Measurements from ENCODE around the gene TJP3. TPM values are rescaled to one million over a fixed set of nuclear protein-coding genes. Genes with fewer than 3 reads are reported as not detected.

Gene TJP3
- total RNA-seq, 1 donor from 2014 or later, result 14.7 TPM

DNA sequence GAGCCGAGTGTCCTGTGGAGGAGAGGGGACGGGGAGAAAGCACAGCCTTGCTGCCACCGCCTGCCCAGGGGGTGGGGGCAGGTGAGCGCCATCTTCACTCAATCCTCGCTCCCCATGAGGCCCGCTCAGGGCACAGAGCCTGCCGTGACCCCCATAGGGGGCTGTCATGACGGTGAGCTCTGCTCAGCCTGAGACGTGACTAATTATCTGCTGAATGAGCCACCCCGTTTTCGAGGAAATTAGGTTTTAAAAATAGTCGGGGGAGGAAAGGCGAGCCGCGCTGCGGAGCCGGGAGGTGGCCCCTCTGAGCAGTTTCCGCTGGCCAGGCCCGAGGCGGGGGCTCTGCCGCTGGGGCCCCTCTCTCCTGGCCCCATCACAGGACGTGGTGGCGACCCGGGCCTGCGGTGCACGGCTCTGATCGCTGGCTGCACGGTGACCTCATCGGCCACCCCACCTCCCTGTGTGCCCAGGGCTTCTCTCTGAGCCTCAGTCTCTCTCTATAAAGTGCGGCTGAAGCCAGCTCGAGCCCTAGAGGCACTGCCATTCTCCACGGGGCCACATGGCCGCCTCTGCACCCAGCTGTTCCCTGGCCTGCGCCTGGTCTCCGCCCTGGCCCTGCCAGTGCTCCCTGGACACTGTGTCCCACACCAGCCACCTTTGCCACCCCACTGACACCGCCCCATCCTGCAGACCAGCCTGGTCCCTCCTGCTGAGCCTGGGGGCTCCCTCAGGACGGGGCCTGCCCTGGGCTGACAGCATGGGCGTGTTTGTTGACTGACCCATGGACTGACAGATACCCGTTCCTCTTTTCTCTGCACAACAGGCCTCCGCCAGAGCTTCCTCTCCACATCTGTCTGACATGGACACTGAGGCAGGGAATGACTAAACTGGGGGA lies 36.3 kb upstream of the TJP3 start:
- Mint-ChIP-seq H3K9me3 (no peaks in the 10 kb centered on the region), H3K27ac (no peak overlapping the region), H3K36me3 (no peaks in the 10 kb centered on the region), H3K27me3 (ENCODE audit: insufficient read depth, low read depth) (peaks cover 8% of the 10 kb centered on the region), H3K4me1 (peaks cover 36% of the 10 kb centered on the region), H3K4me3 (no peak overlapping the region)
- Histone ChIP-seq H3K79me2 (ENCODE audit: low read depth) (peaks cover 47% of the 10 kb centered on the region), H3K4me1 (peaks cover 39% of the 10 kb centered on the region), H3K27ac (peak overlapping the region; percentile 76), H3K27me3 (no peaks in the 10 kb centered on the region), H3K9me3 (ENCODE audit: low read depth) (no peaks in the 10 kb centered on the region), H2AFZ (replicated peaks) (no peak overlapping the region), H3K9ac (peak overlapping the region; percentile 37), H3K4me3 (no peak overlapping the region), H3K4me2 (peak overlapping the region; percentile 38), H3F3A (ENCODE audit: low read depth) (no peaks in the 10 kb centered on the region), H3K36me3 (no peaks in the 10 kb centered on the region), H4K20me1 (ENCODE audit: low read depth) (peaks cover 82% of the 10 kb centered on the region)
- TF ChIP-seq EZH2 (IDR thresholded peaks at IDR 0.05) (no peak), EZH2phosphoT487 (IDR thresholded peaks at IDR 0.05) (no peak), CTCF (IDR thresholded peaks at IDR 0.05) (no peak)
- no peak for DNase-seq (ENCODE audit: low spot score)

GRCh38 chr19:3672575-3672948 lies 35.6 kb upstream of the TJP3 start:
- Histone ChIP-seq H3K4me3 (no peak overlapping the region), H2AFZ (replicated peaks) (no peak overlapping the region), H3K36me3 (no peaks in the 10 kb centered on the region), H3K9me3 (ENCODE audit: low read depth) (no peaks in the 10 kb centered on the region), H3K4me1 (peaks cover 39% of the 10 kb centered on the region), H3F3A (ENCODE audit: low read depth) (no peaks in the 10 kb centered on the region), H3K9ac (peak overlapping the region; percentile 5), H3K4me2 (no peak overlapping the region), H3K27ac (peak overlapping the region; percentile 76), H4K20me1 (ENCODE audit: low read depth) (peaks cover 82% of the 10 kb centered on the region), H3K79me2 (ENCODE audit: low read depth) (peaks cover 50% of the 10 kb centered on the region), H3K27me3 (no peaks in the 10 kb centered on the region)
- Mint-ChIP-seq H3K9me3 (no peaks in the 10 kb centered on the region), H3K36me3 (no peaks in the 10 kb centered on the region), H3K27me3 (ENCODE audit: insufficient read depth, low read depth) (peaks cover 8% of the 10 kb centered on the region), H3K4me1 (peaks cover 36% of the 10 kb centered on the region), H3K4me3 (no peak overlapping the region), H3K27ac (no peak overlapping the region)
- DNase-seq (ENCODE audit: low spot score), result no peak
- no peak for TF ChIP-seq EZH2phosphoT487 (IDR thresholded peaks at IDR 0.05)
- no peak for TF ChIP-seq CTCF (IDR thresholded peaks at IDR 0.05)
- no peak for TF ChIP-seq EZH2 (IDR thresholded peaks at IDR 0.05)

DNA sequence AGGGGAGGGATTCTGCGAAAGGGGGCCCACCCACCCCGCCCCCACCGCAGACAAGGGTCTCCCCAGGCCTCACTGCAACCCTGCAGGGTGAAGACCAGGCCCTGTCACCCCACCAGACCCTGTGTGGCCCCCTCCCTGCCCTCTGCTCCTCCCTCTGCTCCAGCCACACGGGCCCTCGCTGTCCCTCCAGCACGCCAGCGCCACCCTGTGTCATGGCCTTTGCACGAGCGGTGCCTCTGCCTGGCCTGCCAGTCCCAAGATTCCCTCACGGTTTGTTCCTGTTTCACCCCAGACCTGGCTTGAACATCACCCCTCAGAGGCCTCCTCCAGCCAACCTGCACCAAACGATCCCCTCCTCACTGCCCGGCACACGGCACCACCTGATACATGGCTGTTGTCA lies 35.2 kb upstream of the TJP3 start:
- DNase-seq (ENCODE audit: low spot score), result peak; percentile 41
- no peak overlapping the region for H3K4me3 ChIP-seq
- H3K27ac Mint-ChIP-seq, result no peak overlapping the region

More for the DNA sequence above, 35.2 kb upstream of the TJP3 start:
- Histone ChIP-seq H3K9me3 (ENCODE audit: low read depth) (no peaks in the 10 kb centered on the region), H3K36me3 (no peaks in the 10 kb centered on the region), H2AFZ (replicated peaks) (no peak overlapping the region), H4K20me1 (ENCODE audit: low read depth) (peaks cover 82% of the 10 kb centered on the region), H3K79me2 (ENCODE audit: low read depth) (peaks cover 50% of the 10 kb centered on the region), H3K27me3 (no peaks in the 10 kb centered on the region), H3K27ac (no peak overlapping the region), H3F3A (ENCODE audit: low read depth) (no peaks in the 10 kb centered on the region), H3K4me1 (peaks cover 39% of the 10 kb centered on the region), H3K4me2 (no peak overlapping the region), H3K9ac (no peak overlapping the region)
- no peaks in the 10 kb centered on the region for H3K36me3 Mint-ChIP-seq
- no peak for TF ChIP-seq EZH2 (IDR thresholded peaks at IDR 0.05)
- peak; percentile 14 for TF ChIP-seq CTCF (IDR thresholded peaks at IDR 0.05)
- peak overlapping the region; percentile 55 for H3K4me3 Mint-ChIP-seq
- H3K9me3 Mint-ChIP-seq, result no peaks in the 10 kb centered on the region
- H3K4me1 Mint-ChIP-seq, result peaks cover 36% of the 10 kb centered on the region
- H3K27me3 Mint-ChIP-seq (ENCODE audit: insufficient read depth, low read depth), result peaks cover 8% of the 10 kb centered on the region

Measured in neural progenitor cell (in vitro differentiated cells).